HepG2 (cell line): ENCODE measurements around the gene SYMPK. TPM values are rescaled to one million over a fixed set of nuclear protein-coding genes. Genes with fewer than 3 reads are reported as not detected.

Experiments used
- BRD4 ChIP-seq: sonication (generic); formaldehyde crosslinking; IDR thresholded peaks from 2 replicates; pipeline ENCODE4 v1.4.0; 2020; ENCODE audit warnings: missing genetic modification reagents
- HBP1 ChIP-seq: IDR thresholded peaks from 2 replicates; pipeline ENCODE4 v1.6.1; 2016; ENCODE audit warnings: low read depth, control low read depth
- ONECUT2 ChIP-seq: sonication (generic); formaldehyde crosslinking; IDR thresholded peaks from 2 replicates; pipeline ENCODE4 v1.4.0; 2020; ENCODE audit warnings: missing genetic modification reagents
- POGZ ChIP-seq: sonication (generic); formaldehyde crosslinking; IDR thresholded peaks from 2 replicates; pipeline ENCODE4 v1.4.0; 2020; ENCODE audit warnings: mild to moderate bottlenecking, missing genetic modification reagents
- REPIN1 ChIP-seq: sonication (generic); formaldehyde crosslinking; IDR thresholded peaks from 2 replicates; pipeline ENCODE4 v1.8.0; 2022; ENCODE audit warnings: missing genetic modification reagents, low read depth, mild to moderate bottlenecking, borderline replicate concordance
- RFXANK ChIP-seq: IDR thresholded peaks from 2 replicates; pipeline ENCODE4 v1.6.1; 2016
- YEATS2 ChIP-seq: sonication (generic); formaldehyde crosslinking; IDR thresholded peaks from 2 replicates; pipeline ENCODE4 v1.4.0; 2020; ENCODE audit warnings: missing genetic modification reagents, borderline replicate concordance
- ZNF24 ChIP-seq: fragments of 450-650 bp; IDR thresholded peaks from 2 replicates; pipeline ENCODE4 v1.6.1; 2017; ENCODE audit warnings: antibody characterized with exemption, mild to moderate bottlenecking
- ZNF703 ChIP-seq: sonication (generic); formaldehyde crosslinking; IDR thresholded peaks from 2 replicates; pipeline ENCODE4 v1.5.1; 2020; ENCODE audit warnings: missing genetic modification reagents, mild to moderate bottlenecking, moderate library complexity, borderline replicate concordance
- ZNF781 ChIP-seq: sonication (generic); formaldehyde crosslinking; IDR thresholded peaks from 2 replicates; pipeline ENCODE4 v1.5.1; 2020; ENCODE audit warnings: borderline replicate concordance, mild to moderate bottlenecking, missing genetic modification reagents; ENCODE audit errors: not compliant biosample characterization
- polyA plus RNA-seq, 8 experiments: library from polyadenylated mRNA; depleted of rRNA in 3 of 8; stranded (reverse) in 7 of 8; unstranded in 1 of 8; fragments of >200 nt; fragmentation: Illumina TruSeq in 4 of 8; extraction: Trizol in 4 of 8; gene quantifications; 2 replicates each; pipeline versions ENCODE4 v1.2.1 to v1.2.3, GENCODE V29; 2011 to 2016; ENCODE audit warnings: low read depth in 4 of 8, missing spikeins in 1 of 8, mixed read lengths in 1 of 8; ENCODE audit not compliant: insufficient read depth in 1 of 8
- total RNA-seq, 5 experiments: library from RNA; depleted of rRNA; stranded (reverse); fragments of >200 nt; fragmentation: Illumina TruSeq; extraction: Trizol; gene quantifications; 2 replicates each; pipeline ENCODE4 v1.2.3, GENCODE V29; 2016; ENCODE audit warnings: low read depth in 1 of 5
- TF ChIP-seq, protein P1 (sequence below): sonication (generic); formaldehyde crosslinking; IDR thresholded peaks from 2 replicates; pipeline ENCODE4 v1.4.0; 2020; ENCODE audit warnings: missing genetic modification reagents, borderline replicate concordance
- TF ChIP-seq, protein P2 (sequence below), 2 experiments: fragments of 450-650 bp in 1 of 2; sonication (generic) in 1 of 2; formaldehyde crosslinking; IDR thresholded peaks; 2 replicates each; pipeline versions ENCODE4 v1.5.0 to v1.8.0; 2020 to 2022; ENCODE audit warnings: mild to moderate bottlenecking in 1 of 2, missing genetic modification reagents in 1 of 2
- TF ChIP-seq, protein P3 (sequence below): IDR thresholded peaks from 2 replicates; pipeline ENCODE4 v1.6.1; 2016; ENCODE audit warnings: low read depth, missing genetic modification reagents, missing compliant biosample characterization
- TF ChIP-seq, protein P4 (sequence below): sonication (generic); formaldehyde crosslinking; IDR thresholded peaks from 2 replicates; pipeline ENCODE4 v1.4.0; 2020; ENCODE audit warnings: missing genetic modification reagents

Gene SYMPK
- total and polyA plus RNA-seq, 2 of the 13 experiments (the other 11 are each of a cell fraction or from before 2014, with no cell fraction given): 21.9 to 55.7 TPM

- TF ChIP-seq, protein P1, sequence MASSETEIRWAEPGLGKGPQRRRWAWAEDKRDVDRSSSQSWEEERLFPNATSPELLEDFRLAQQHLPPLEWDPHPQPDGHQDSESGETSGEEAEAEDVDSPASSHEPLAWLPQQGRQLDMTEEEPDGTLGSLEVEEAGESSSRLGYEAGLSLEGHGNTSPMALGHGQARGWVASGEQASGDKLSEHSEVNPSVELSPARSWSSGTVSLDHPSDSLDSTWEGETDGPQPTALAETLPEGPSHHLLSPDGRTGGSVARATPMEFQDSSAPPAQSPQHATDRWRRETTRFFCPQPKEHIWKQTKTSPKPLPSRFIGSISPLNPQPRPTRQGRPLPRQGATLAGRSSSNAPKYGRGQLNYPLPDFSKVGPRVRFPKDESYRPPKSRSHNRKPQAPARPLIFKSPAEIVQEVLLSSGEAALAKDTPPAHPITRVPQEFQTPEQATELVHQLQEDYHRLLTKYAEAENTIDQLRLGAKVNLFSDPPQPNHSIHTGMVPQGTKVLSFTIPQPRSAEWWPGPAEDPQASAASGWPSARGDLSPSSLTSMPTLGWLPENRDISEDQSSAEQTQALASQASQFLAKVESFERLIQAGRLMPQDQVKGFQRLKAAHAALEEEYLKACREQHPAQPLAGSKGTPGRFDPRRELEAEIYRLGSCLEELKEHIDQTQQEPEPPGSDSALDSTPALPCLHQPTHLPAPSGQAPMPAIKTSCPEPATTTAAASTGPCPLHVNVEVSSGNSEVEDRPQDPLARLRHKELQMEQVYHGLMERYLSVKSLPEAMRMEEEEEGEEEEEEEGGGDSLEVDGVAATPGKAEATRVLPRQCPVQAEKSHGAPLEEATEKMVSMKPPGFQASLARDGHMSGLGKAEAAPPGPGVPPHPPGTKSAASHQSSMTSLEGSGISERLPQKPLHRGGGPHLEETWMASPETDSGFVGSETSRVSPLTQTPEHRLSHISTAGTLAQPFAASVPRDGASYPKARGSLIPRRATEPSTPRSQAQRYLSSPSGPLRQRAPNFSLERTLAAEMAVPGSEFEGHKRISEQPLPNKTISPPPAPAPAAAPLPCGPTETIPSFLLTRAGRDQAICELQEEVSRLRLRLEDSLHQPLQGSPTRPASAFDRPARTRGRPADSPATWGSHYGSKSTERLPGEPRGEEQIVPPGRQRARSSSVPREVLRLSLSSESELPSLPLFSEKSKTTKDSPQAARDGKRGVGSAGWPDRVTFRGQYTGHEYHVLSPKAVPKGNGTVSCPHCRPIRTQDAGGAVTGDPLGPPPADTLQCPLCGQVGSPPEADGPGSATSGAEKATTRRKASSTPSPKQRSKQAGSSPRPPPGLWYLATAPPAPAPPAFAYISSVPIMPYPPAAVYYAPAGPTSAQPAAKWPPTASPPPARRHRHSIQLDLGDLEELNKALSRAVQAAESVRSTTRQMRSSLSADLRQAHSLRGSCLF (CRISPR knock-in tag): no peak
- TF ChIP-seq ONECUT2 (CRISPR knock-in tag) (no peak), REPIN1 (CRISPR knock-in tag) (no peak), ZNF703 (no peak), HBP1 (CRISPR knock-in tag) (no peak), RFXANK (CRISPR knock-in tag) (no peak), BRD4 (CRISPR knock-in tag) (0 out of 2 replicates have a peak, but pooled peaks have one; percentile 31), ZNF24 (no peak), YEATS2 (CRISPR knock-in tag) (peak; percentile 46; the same call in 1 of the 2 replicates), POGZ (CRISPR knock-in tag) (no peak), ZNF781 (CRISPR knock-in tag) (peak; percentile 68)
- TF ChIP-seq, protein P2, sequence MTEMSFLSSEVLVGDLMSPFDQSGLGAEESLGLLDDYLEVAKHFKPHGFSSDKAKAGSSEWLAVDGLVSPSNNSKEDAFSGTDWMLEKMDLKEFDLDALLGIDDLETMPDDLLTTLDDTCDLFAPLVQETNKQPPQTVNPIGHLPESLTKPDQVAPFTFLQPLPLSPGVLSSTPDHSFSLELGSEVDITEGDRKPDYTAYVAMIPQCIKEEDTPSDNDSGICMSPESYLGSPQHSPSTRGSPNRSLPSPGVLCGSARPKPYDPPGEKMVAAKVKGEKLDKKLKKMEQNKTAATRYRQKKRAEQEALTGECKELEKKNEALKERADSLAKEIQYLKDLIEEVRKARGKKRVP (CRISPR knock-in tag; IDR thresholded peaks at IDR 0.05): no peak
- TF ChIP-seq, protein P3, sequence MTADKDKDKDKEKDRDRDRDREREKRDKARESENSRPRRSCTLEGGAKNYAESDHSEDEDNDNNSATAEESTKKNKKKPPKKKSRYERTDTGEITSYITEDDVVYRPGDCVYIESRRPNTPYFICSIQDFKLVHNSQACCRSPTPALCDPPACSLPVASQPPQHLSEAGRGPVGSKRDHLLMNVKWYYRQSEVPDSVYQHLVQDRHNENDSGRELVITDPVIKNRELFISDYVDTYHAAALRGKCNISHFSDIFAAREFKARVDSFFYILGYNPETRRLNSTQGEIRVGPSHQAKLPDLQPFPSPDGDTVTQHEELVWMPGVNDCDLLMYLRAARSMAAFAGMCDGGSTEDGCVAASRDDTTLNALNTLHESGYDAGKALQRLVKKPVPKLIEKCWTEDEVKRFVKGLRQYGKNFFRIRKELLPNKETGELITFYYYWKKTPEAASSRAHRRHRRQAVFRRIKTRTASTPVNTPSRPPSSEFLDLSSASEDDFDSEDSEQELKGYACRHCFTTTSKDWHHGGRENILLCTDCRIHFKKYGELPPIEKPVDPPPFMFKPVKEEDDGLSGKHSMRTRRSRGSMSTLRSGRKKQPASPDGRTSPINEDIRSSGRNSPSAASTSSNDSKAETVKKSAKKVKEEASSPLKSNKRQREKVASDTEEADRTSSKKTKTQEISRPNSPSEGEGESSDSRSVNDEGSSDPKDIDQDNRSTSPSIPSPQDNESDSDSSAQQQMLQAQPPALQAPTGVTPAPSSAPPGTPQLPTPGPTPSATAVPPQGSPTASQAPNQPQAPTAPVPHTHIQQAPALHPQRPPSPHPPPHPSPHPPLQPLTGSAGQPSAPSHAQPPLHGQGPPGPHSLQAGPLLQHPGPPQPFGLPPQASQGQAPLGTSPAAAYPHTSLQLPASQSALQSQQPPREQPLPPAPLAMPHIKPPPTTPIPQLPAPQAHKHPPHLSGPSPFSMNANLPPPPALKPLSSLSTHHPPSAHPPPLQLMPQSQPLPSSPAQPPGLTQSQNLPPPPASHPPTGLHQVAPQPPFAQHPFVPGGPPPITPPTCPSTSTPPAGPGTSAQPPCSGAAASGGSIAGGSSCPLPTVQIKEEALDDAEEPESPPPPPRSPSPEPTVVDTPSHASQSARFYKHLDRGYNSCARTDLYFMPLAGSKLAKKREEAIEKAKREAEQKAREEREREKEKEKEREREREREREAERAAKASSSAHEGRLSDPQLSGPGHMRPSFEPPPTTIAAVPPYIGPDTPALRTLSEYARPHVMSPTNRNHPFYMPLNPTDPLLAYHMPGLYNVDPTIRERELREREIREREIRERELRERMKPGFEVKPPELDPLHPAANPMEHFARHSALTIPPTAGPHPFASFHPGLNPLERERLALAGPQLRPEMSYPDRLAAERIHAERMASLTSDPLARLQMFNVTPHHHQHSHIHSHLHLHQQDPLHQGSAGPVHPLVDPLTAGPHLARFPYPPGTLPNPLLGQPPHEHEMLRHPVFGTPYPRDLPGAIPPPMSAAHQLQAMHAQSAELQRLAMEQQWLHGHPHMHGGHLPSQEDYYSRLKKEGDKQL (CRISPR knock-in tag): no peak
- TF ChIP-seq, protein P4, sequence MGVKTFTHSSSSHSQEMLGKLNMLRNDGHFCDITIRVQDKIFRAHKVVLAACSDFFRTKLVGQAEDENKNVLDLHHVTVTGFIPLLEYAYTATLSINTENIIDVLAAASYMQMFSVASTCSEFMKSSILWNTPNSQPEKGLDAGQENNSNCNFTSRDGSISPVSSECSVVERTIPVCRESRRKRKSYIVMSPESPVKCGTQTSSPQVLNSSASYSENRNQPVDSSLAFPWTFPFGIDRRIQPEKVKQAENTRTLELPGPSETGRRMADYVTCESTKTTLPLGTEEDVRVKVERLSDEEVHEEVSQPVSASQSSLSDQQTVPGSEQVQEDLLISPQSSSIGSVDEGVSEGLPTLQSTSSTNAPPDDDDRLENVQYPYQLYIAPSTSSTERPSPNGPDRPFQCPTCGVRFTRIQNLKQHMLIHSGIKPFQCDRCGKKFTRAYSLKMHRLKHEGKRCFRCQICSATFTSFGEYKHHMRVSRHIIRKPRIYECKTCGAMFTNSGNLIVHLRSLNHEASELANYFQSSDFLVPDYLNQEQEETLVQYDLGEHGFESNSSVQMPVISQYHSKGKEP (CRISPR knock-in tag): no peak
These were observed 23.7 kb upstream of the SYMPK start (continued) for GRCh38 chr19:45886427-45887199.
